GM19397 (cell line): ENCODE measurements around the gene POMGNT1.
"Not testable (repeated sequence)": the region's sequence is repeated elsewhere in the genome, so short reads cannot be mapped to it uniquely, and the experiment has no call there.

Experiments used
- ATAC-seq: cut with Tn5 transposase; IDR thresholded peaks from one replicate; pipeline ENCODE4 v1.9.1; 2021; ENCODE audit warnings: mild to moderate bottlenecking, moderate library complexity; ENCODE audit not compliant: unreplicated experiment

Gene POMGNT1

GRCh38 chr1:46197964-46198811 lies at the start of gene POMGNT1:
TSS of gene POMGNT1 (minus strand) at chr1:46198434. CDS start at chr1:46197821, 613 bp downstream.
- peak; percentile 86 for ATAC-seq

- ATAC-seq, result peak; percentile 93
Measured at GRCh38 chr1:46247436-46248121, 49.3 kb upstream of the POMGNT1 start, which contains the start of gene RAD54L. TSS of gene RAD54L (plus strand) at chr1:46247763. CDS start at chr1:46248406, 643 bp downstream.

- peak; percentile 47 for ATAC-seq
Measured at GRCh38 chr1:46246548-46247435, 48.6 kb upstream of the POMGNT1 start.

- ATAC-seq, result not testable (repeated sequence)
Measured at GRCh38 chr1:46246136-46246535, 47.9 kb upstream of the POMGNT1 start.

- ATAC-seq, result no peak
Measured at GRCh38 chr1:46244656-46245371, 46.6 kb upstream of the POMGNT1 start.

- not testable (repeated sequence) for ATAC-seq
Measured at GRCh38 chr1:46243831-46244230, 45.6 kb upstream of the POMGNT1 start.

GRCh38 chr1:46242918-46243317 lies 44.7 kb upstream of the POMGNT1 start:
- ATAC-seq, result no peak

GRCh38 chr1:46241733-46242132 lies 43.5 kb upstream of the POMGNT1 start:
- ATAC-seq, result not testable (repeated sequence)

- not testable (repeated sequence) for ATAC-seq
Measured at GRCh38 chr1:46238865-46239264, 40.6 kb upstream of the POMGNT1 start.

GRCh38 chr1:46236882-46237281 lies 38.6 kb upstream of the POMGNT1 start:
- no peak for ATAC-seq

GRCh38 chr1:46231231-46231630 lies 33.0 kb upstream of the POMGNT1 start:
- ATAC-seq, result not testable (repeated sequence)

- ATAC-seq, result no peak
Measured at GRCh38 chr1:46224966-46225365, 26.7 kb upstream of the POMGNT1 start.

GRCh38 chr1:46223472-46223943 lies 25.3 kb upstream of the POMGNT1 start:
- peak; percentile 61 for ATAC-seq

- ATAC-seq, result not testable (repeated sequence)
Measured at GRCh38 chr1:46223055-46223454, 24.8 kb upstream of the POMGNT1 start.

- ATAC-seq, result no peak
Measured at GRCh38 chr1:46221749-46222148, 23.5 kb upstream of the POMGNT1 start.

- no peak for ATAC-seq
Measured at GRCh38 chr1:46220808-46221207, 22.6 kb upstream of the POMGNT1 start.

- no peak for ATAC-seq
Measured at GRCh38 chr1:46219551-46220520, 21.6 kb upstream of the POMGNT1 start.

GRCh38 chr1:46218443-46218842 lies 20.2 kb upstream of the POMGNT1 start:
- no peak for ATAC-seq

- no peak for ATAC-seq
Measured at GRCh38 chr1:46215504-46215903, 17.3 kb upstream of the POMGNT1 start.
